HFF-Myc (cell line): ENCODE measurements around the gene SIN3B.

Experiments used
- DNase-seq: peaks from one replicate; pipeline ENCODE4 v3.0.0-alpha.2; 2011; ENCODE audit warnings: low read depth; ENCODE audit errors: extremely low read depth
- H3K4me3 ChIP-seq: replicated peaks from 2 replicates; pipeline ENCODE4 v1.5.1; 2011; ENCODE audit warnings: low read depth, mild to moderate bottlenecking, control low read depth, low read length
- TF ChIP-seq, protein P1 (sequence below): IDR thresholded peaks from 2 replicates; pipeline ENCODE4 v1.5.1; 2012; ENCODE audit warnings: mild to moderate bottlenecking, low read depth, low read length, control low read depth; ENCODE audit errors: missing control alignments

Gene SIN3B

DNA sequence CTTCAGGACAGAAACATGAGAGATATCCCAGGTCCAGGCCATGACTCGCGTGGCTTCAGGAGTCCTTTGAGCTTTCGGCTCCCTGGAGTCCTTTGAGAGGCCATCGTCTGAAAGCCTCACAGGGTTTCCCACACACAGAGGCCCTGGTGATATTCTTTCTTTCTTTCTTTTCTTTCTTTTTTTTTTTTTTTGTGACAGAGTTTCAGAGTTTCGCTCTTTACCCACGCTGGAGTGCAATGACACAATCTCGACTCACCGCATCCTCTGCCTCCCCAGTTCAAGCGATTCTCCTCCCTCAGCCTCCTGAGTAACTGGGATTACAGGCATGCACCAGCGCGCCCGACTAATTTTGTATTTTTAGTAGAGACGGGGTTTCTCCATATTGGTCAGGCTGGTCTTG lies 5.5 kb downstream of the SIN3B start:
- DNase-seq, result no peak
- TF ChIP-seq, protein P1, sequence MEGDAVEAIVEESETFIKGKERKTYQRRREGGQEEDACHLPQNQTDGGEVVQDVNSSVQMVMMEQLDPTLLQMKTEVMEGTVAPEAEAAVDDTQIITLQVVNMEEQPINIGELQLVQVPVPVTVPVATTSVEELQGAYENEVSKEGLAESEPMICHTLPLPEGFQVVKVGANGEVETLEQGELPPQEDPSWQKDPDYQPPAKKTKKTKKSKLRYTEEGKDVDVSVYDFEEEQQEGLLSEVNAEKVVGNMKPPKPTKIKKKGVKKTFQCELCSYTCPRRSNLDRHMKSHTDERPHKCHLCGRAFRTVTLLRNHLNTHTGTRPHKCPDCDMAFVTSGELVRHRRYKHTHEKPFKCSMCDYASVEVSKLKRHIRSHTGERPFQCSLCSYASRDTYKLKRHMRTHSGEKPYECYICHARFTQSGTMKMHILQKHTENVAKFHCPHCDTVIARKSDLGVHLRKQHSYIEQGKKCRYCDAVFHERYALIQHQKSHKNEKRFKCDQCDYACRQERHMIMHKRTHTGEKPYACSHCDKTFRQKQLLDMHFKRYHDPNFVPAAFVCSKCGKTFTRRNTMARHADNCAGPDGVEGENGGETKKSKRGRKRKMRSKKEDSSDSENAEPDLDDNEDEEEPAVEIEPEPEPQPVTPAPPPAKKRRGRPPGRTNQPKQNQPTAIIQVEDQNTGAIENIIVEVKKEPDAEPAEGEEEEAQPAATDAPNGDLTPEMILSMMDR, result no peak
- H3K4me3 ChIP-seq, result no peak overlapping the region

DNA sequence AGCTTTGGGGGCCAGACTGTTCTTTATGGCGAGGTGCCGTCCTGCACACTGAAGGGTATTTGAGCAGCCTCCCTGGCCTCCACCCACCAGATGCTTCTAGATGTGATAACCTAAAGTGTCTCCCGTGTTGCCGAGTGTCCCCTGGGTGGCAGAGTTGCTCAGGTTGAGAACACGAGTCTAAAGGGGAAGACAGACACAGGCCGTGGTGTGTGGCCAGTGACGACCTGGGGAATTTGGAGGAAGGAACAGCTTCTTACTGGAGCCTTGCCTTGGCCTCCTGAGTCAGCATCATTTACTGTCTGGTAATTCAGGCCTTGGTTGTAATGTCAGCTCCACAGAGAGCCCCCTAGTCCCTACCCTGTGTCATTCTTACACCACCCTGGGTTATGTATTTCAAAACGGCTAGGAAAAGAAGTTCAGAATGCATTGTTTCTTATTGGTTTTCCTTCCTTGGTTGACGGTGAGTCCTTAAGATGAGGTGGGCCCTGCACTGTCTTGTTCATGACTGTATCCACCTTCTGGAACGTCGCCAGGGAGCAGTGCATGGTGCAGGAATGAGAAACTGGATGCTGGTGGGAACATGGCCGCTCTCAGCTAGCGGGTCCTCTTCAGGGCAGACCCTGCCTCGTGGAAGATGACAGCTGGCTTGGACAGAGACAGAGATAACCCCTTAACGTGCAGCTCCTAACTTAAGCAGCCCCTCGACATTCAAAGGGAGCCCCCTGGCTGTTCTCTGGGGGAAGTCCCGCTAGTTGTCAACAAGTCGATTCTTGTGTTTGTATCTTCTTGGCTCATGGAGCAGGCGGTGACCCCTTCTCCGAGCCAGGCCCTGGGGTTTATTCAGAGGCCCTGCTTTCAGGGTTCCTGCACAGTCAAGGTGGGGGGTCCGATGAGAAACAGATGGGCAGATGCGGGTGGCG lies 7.2 kb downstream of the SIN3B start:
- TF ChIP-seq, protein P1, result peak; percentile 33
- no peak overlapping the region for H3K4me3 ChIP-seq
- no peak for DNase-seq

DNA sequence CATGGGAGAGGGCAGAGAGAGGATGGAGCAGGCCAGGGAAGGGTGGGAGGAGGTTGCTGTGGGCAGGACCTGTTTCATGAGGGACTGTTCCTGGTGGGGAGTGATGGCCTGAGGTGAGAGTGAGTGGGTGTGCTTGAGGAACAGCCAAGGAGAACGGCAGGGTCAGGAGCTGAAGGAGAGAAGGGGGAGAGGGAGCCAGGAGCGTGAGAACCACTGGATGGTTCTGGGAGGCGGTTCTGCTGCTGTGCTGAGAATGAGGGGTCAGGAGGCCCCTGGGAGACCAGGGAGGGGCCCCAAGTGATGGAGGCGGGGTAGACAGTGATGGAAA lies 7.8 kb downstream of the SIN3B start:
- no peak overlapping the region for H3K4me3 ChIP-seq
- TF ChIP-seq, protein P1, result no peak
- no peak for DNase-seq

DNA sequence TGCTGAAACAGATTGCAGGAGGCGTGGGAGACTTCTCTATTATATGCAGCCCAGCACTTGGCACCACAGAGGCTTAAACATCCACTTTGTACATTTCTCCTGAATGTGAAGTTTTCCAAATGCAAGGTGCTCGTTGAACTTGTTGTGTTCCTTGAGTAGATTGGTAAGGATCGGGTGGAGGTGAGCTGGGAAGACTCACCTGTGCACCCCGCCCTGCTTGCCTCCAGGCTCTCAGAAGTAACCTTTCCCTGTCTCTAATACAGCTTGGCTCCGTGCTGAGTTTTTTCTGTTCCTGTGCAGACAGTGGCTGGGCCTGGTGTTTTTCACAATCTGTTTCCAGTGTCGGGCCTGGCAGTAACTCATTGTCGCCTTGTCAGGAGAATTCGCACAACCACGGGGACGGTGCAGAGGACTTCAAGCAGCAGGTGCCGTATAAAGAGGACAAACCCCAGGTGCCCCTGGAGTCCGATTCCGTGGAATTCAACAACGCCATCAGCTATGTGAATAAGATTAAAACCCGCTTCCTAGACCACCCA lies 12.3 kb downstream of the SIN3B start:
- no peak for DNase-seq
- TF ChIP-seq, protein P1, result no peak
- no peak overlapping the region for H3K4me3 ChIP-seq

DNA sequence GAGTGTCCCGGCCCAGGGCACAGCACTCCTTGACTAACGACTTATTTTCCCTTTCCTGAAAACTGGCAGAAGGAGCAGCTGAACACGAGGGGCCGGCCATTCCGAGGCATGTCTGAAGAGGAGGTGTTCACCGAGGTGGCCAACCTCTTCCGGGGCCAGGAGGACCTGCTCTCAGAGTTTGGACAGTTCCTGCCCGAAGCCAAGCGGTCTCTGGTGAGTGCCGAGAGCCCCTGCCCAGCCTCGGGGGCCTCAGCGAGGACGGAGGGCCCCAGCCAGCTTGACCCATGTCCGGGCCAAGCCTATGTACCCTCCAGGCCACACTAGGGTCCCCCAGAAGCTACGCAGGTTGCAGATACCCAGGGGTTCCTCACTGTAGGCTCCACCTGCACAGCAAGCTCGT lies 17.7 kb downstream of the SIN3B start:
- H3K4me3 ChIP-seq, result no peak overlapping the region
- DNase-seq, result no peak
- TF ChIP-seq, protein P1, result no peak

DNA sequence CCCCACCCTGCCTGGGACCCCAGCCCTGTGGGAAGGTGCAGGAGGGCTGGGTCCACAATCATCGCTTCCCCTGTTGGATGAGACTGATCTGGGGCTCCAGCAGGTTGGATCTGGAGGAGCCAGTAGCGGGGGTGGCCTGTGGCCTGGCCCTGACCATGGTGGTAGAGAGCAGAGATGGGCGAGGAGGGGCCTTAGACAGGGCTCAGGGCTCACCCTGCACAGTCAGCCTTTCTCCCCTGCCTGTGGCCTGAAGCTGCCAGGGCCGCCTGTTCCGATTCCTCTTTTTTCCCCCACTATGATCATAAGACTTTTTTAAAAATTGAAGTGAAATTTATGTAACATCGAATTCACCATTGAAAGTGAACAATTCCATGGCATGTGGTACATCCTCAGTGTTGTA lies 18.2 kb downstream of the SIN3B start:
- no peak overlapping the region for H3K4me3 ChIP-seq
- TF ChIP-seq, protein P1, result no peak

More for the DNA sequence above, 18.2 kb downstream of the SIN3B start:
- no peak for DNase-seq
